ENCODE results near the gene RRAS. TPM values are rescaled to one million over a fixed set of nuclear protein-coding genes. Genes with fewer than 3 reads are reported as not detected.

RRAS gene
- total RNA-seq, 6 experiments from 2014 or later, result 8.5 to 16.4 (median 11.5) TPM

DNA sequence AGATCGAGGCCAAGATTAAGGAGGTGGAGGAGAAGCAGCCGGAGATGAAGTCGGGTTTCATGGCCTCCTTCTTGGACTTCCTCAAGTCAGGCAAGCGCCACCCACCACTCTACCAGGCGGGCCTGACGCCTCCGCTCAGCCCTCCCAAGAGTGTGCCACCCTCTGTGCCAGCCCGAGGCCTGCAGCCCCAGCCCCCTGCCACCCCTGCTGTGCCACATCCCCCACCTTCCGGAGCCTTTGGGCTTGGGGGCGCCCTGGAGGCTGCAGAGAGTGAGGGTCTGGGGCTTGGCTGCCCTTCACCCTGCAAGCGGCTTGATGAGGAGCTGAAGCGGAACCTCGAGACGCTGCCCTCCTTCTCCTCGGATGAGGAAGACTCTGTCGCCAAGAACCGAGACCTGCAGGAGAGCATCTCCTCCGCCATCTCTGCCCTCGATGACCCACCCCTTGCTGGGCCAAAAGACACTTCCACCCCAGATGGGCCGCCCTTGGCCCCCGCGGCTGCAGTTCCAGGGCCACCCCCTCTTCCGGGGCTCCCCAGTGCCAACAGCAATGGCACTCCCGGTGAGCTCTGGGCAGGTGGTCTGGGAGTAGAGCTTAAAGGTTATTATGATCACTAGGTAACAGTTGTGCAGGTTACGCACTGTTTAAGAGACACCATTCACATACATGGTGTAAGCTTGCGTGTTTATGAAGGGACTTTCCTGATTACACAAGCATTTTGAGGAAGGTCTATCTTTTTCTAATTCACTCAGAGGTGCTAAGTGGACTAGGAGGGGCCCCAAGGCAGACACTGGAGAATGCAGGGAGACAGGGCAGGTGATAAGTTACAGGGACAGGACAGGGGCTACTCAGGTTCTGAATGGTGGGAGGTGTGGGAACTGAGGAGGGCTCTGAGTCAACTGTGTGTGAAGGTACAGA is 40.3 kb downstream of the RRAS start:
- Histone ChIP-seq H3K4me1 (no peaks in the 10 kb centered on the region), H3K4me3 (no peak overlapping the region), H3K27me3 (no peaks in the 10 kb centered on the region), H3K9me3 (no peaks in the 10 kb centered on the region), H3K36me3 (peaks cover 0 to 50% (median 13%) of the 10 kb centered on the region in 4 donors), H3K27ac (no peak overlapping the region)
- no peak for ATAC-seq
- intact Hi-C loops (cut with DNase I), result loop anchor here in 1 of 2 donors (10.0 kb wide), 1 partner anchor 65 kb away; the partner anchor contains the start of genes BCL2L12 and IRF3
- TF ChIP-seq, protein P1, sequence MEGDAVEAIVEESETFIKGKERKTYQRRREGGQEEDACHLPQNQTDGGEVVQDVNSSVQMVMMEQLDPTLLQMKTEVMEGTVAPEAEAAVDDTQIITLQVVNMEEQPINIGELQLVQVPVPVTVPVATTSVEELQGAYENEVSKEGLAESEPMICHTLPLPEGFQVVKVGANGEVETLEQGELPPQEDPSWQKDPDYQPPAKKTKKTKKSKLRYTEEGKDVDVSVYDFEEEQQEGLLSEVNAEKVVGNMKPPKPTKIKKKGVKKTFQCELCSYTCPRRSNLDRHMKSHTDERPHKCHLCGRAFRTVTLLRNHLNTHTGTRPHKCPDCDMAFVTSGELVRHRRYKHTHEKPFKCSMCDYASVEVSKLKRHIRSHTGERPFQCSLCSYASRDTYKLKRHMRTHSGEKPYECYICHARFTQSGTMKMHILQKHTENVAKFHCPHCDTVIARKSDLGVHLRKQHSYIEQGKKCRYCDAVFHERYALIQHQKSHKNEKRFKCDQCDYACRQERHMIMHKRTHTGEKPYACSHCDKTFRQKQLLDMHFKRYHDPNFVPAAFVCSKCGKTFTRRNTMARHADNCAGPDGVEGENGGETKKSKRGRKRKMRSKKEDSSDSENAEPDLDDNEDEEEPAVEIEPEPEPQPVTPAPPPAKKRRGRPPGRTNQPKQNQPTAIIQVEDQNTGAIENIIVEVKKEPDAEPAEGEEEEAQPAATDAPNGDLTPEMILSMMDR (IDR thresholded peaks at IDR 0.05), result no peak
- TF ChIP-seq POLR2A (IDR thresholded peaks at IDR 0.05), result no peak
- DNase-seq, result no peak
- WGBS (ENCODE audit: insufficient coverage, low coverage, low lambda C conversion rate, missing lambda C conversion rate), result 88% methylated on average over 5 of the region's 26 CpGs

DNA sequence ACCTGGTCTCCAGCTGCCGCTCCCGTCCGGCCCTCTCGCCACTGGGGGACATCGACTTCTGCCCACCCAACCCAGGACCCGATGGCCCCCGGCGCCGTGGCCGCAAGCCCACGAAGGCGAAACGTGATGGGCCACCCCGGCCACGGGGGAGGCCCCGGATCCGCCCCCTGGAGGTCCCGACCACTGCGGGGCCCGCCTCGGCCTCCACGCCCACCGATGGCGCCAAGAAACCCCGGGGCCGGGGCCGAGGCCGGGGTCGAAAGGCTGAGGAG is 42.3 kb downstream of the RRAS start:
- no peak for TF ChIP-seq POLR2A (IDR thresholded peaks at IDR 0.05)
- TF ChIP-seq, protein P1 (IDR thresholded peaks at IDR 0.05), result no peak
- Histone ChIP-seq H3K27ac (no peak overlapping the region), H3K4me1 (peaks cover 0 to 4% (median 0%) of the 10 kb centered on the region in 4 donors), H3K36me3 (peaks cover 0 to 38% (median 13%) of the 10 kb centered on the region in 4 donors), H3K27me3 (no peaks in the 10 kb centered on the region), H3K4me3 (no peak overlapping the region), H3K9me3 (no peaks in the 10 kb centered on the region)
- WGBS (ENCODE audit: insufficient coverage, low coverage, low lambda C conversion rate, missing lambda C conversion rate), result 100% methylated on average over 5 of the region's 29 CpGs
- DNase-seq (no peak), ATAC-seq (no peak)
- intact Hi-C loops (cut with DNase I), result loop anchor here in 1 of 2 donors (10.0 kb wide), 1 partner anchor 67 kb away; the partner anchor contains the start of genes BCL2L12 and IRF3

DNA sequence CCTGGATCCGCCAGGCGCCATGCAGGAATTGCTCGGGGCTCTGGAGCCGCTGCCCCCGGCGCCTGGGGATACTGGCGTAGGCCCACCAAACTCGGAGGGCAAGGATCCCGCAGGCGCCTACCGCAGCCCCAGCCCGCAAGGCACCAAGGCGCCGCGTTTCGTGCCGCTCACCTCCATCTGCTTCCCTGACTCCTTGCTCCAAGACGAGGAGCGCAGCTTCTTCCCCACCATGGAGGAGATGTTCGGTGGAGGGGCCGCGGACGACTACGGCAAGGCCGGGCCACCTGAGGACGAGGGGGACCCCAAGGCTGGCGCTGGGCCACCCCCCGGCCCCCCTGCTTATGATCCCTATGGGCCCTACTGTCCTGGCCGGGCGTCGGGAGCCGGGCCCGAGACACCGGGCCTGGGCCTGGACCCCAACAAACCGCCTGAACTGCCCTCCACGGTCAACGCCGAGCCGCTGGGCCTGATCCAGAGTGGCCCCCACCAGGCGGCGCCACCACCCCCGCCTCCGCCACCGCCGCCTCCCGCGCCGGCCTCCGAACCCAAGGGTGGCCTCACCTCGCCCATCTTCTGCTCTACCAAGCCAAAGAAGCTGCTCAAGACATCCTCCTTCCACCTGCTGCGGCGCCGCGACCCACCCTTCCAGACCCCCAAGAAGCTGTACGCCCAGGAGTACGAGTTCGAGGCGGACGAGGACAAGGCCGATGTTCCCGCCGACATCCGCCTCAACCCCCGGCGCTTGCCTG is 42.8 kb downstream of the RRAS start:
- Histone ChIP-seq H3K4me1 (peaks cover 0 to 4% (median 0%) of the 10 kb centered on the region in 4 donors), H3K27me3 (no peaks in the 10 kb centered on the region), H3K9me3 (no peaks in the 10 kb centered on the region), H3K4me3 (no peak overlapping the region), H3K36me3 (peaks cover 0 to 38% (median 13%) of the 10 kb centered on the region in 4 donors), H3K27ac (no peak overlapping the region)
- WGBS (ENCODE audit: insufficient coverage, low coverage, low lambda C conversion rate, missing lambda C conversion rate), result 93% methylated on average over 12 of the region's 65 CpGs
- TF ChIP-seq, protein P1 (IDR thresholded peaks at IDR 0.05), result no peak
- no peak for TF ChIP-seq POLR2A (IDR thresholded peaks at IDR 0.05)
- DNase-seq (no peak), ATAC-seq (no peak)
- intact Hi-C loops (cut with DNase I), result loop anchor here in 1 of 2 donors (10.0 kb wide), 1 partner anchor 68 kb away; the partner anchor contains the start of genes BCL2L12 and IRF3

DNA sequence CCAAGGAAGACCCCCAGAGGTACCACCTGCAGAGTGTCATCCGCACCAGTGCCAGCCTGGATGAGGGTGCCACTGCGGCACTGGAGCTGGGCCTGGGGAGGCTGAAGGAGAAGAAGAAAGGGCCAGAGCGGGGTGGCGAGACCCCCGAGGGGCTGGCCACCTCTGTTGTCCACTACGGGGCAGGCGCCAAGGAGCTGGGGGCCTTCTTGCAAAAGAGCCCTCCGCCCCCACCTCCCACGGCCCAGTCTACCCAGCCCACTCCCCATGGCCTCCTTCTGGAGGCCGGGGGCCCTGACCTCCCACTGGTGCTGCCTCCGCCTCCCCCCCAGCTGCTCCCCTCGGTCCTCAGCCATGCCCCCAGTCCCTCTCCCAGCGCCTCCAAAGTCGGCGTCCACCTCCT is 43.5 kb downstream of the RRAS start:
- TF ChIP-seq POLR2A (IDR thresholded peaks at IDR 0.05), result no peak
- TF ChIP-seq, protein P1 (IDR thresholded peaks at IDR 0.05), result no peak
- H3K4me3 ChIP-seq, result no peak overlapping the region
- no peaks in the 10 kb centered on the region for H3K9me3 ChIP-seq
- no peak overlapping the region for H3K27ac ChIP-seq
- H3K4me1 ChIP-seq, result peaks cover 0 to 4% (median 0%) of the 10 kb centered on the region in 4 donors
- intact Hi-C loops (cut with DNase I), result loop anchor here in 1 of 2 donors (10.0 kb wide), 1 partner anchor 68 kb away; the partner anchor contains the start of genes BCL2L12 and IRF3
- DNase-seq (no peak), ATAC-seq (no peak)
- H3K27me3 ChIP-seq, result no peaks in the 10 kb centered on the region
- peaks cover 0 to 38% (median 9%) of the 10 kb centered on the region in 4 donors for H3K36me3 ChIP-seq
- 81% methylated on average over 5 of the region's 15 CpGs for WGBS (ENCODE audit: insufficient coverage, low coverage, low lambda C conversion rate, missing lambda C conversion rate)

Measured in right lobe of liver (tissue), 6 donors.